Measurements from ENCODE around the gene RTN4. TPM values are rescaled to one million over a fixed set of nuclear protein-coding genes. Genes with fewer than 3 reads are reported as not detected.

RTN4 gene
- polyA plus RNA-seq, 1 donor (not counting 4 experiments of a cell fraction or from before 2014, with no cell fraction given), result 406 TPM

DNA sequence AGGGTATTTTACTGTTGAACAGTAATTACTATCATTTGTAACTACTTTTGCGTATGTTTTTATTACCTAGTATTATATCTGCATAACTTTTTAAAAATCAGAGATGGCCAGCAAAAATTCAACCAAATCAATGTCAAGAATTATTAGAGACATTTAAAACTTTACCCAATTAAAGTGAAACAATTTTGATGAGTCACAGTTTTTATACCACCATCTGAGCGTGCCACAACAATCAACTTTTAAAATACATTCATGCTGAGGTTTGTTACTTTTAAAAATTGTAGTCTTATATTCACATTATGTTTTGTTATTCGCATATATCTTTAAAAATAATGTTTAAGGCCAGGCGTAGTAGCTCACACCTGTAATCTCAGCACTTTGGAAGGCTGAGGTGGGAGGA is 114.9 kb downstream of the RTN4 start:
- Histone ChIP-seq H3K27me3 (ENCODE audit: control insufficient read depth, extremely low read depth, insufficient read depth, low read length) (no peaks in the 10 kb centered on the region), H3K4me3 (ENCODE audit: control insufficient read depth in 2 of 3, extremely low read depth in 1 of 3, insufficient read depth in 2 of 3, low read depth in 1 of 3, low read length in 3 of 3) (no peak overlapping the region), H3K9me3 (ENCODE audit: control insufficient read depth, low read depth, low read length) (no peaks in the 10 kb centered on the region), H3K4me1 (ENCODE audit: control insufficient read depth, extremely low read depth, insufficient read depth, low read length) (no peaks in the 10 kb centered on the region), H3K36me3 (ENCODE audit: control insufficient read depth in 2 of 2, extremely low read depth in 1 of 2, insufficient read depth in 2 of 2, low read length in 2 of 2) (no peaks in the 10 kb centered on the region), H3K27ac (ENCODE audit: control insufficient read depth, insufficient read depth, low read length) (no peak overlapping the region), H3K9ac (ENCODE audit: control insufficient read depth, extremely low read depth, insufficient read depth, low read length) (no peak overlapping the region), H3K4me2 (ENCODE audit: control insufficient read depth, extremely low read depth, insufficient read depth, low read depth, low read length) (no peak overlapping the region), H2AFZ (ENCODE audit: control insufficient read depth, low read length) (no peak overlapping the region), H4K20me1 (ENCODE audit: control insufficient read depth, extremely low read depth, insufficient read depth, low read length) (no peaks in the 10 kb centered on the region), H3K9me1 (ENCODE audit: control insufficient read depth, extremely low read depth, insufficient read depth, low read length) (no peaks in the 10 kb centered on the region), H3K79me2 (ENCODE audit: control insufficient read depth, insufficient read depth, low read length) (no peaks in the 10 kb centered on the region)
- FAIRE-seq (no peak), DNase-seq (ENCODE audit: low read depth, low spot score) (no peak)
- dilution Hi-C loops (cut with MboI; ENCODE audit: extremely low pct_ligation_motif_present, low sequenced_read_pairs), result no loop called here
- no peak for TF ChIP-seq EZH2 (IDR thresholded peaks at IDR 0.05; ENCODE audit: low read length)
- TF ChIP-seq CTCF (optimal IDR thresholded peaks at IDR 0.05 in 1 of 3, IDR thresholded peaks at IDR 0.05 in 1 of 3, conservative IDR thresholded peaks at IDR 0.05 in 1 of 3; ENCODE audit: extremely low read depth in 1 of 3, insufficient read depth in 2 of 3, low read length in 3 of 3), result no peak

DNA sequence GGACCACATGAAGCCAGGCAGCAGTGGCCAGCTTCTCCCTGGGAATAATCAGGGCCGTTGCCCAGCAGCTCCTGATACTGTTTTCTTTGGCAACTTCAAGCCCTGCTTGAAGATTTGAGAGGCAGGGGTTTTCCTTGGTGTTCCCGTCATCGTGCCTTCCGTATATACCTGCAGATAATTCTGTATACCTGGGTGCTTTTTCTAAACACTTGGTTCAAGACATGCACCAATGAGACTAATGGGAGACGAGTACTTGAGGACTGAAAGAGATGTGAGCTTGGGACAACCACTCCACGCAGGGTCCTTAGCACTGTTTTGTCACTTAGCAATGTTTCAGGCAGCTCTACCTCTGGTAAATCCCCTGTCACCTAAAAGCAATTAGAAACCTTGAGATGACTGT is 118.8 kb downstream of the RTN4 start:
- peaks cover 11% of the 10 kb centered on the region for H3K4me1 ChIP-seq (ENCODE audit: control insufficient read depth, extremely low read depth, insufficient read depth, low read length)
- H3K36me3 ChIP-seq (ENCODE audit: control insufficient read depth in 2 of 2, extremely low read depth in 1 of 2, insufficient read depth in 2 of 2, low read length in 2 of 2), result no peaks in the 10 kb centered on the region
- H3K9ac ChIP-seq (ENCODE audit: control insufficient read depth, extremely low read depth, insufficient read depth, low read length), result no peak overlapping the region
- no peaks in the 10 kb centered on the region for H3K27me3 ChIP-seq (ENCODE audit: control insufficient read depth, extremely low read depth, insufficient read depth, low read length)
- FAIRE-seq (no peak), DNase-seq (ENCODE audit: low read depth, low spot score) (no peak)
- no peak overlapping the region for H3K4me2 ChIP-seq (ENCODE audit: control insufficient read depth, extremely low read depth, insufficient read depth, low read depth, low read length)
- dilution Hi-C loops (cut with MboI; ENCODE audit: extremely low pct_ligation_motif_present, low sequenced_read_pairs), result no loop called here
- H2AFZ ChIP-seq (ENCODE audit: control insufficient read depth, low read length), result no peak overlapping the region
- H3K9me1 ChIP-seq (ENCODE audit: control insufficient read depth, extremely low read depth, insufficient read depth, low read length), result no peaks in the 10 kb centered on the region
- H3K9me3 ChIP-seq (ENCODE audit: control insufficient read depth, low read depth, low read length), result no peaks in the 10 kb centered on the region
- TF ChIP-seq EZH2 (IDR thresholded peaks at IDR 0.05; ENCODE audit: low read length) (no peak), CTCF (optimal IDR thresholded peaks at IDR 0.05 in 1 of 3, IDR thresholded peaks at IDR 0.05 in 1 of 3, conservative IDR thresholded peaks at IDR 0.05 in 1 of 3; ENCODE audit: extremely low read depth in 1 of 3, insufficient read depth in 2 of 3, low read length in 3 of 3) (no peak)
- H4K20me1 ChIP-seq (ENCODE audit: control insufficient read depth, extremely low read depth, insufficient read depth, low read length), result no peaks in the 10 kb centered on the region
- H3K79me2 ChIP-seq (ENCODE audit: control insufficient read depth, insufficient read depth, low read length), result no peaks in the 10 kb centered on the region
- H3K27ac ChIP-seq (ENCODE audit: control insufficient read depth, insufficient read depth, low read length), result no peak overlapping the region
- no peak overlapping the region for H3K4me3 ChIP-seq (ENCODE audit: control insufficient read depth in 2 of 3, extremely low read depth in 1 of 3, insufficient read depth in 2 of 3, low read depth in 1 of 3, low read length in 3 of 3)
